Measurements from ENCODE around the gene KLHL10. TPM values are rescaled to one million over a fixed set of nuclear protein-coding genes. Genes with fewer than 3 reads are reported as not detected.
"Not testable (repeated sequence)": the region's sequence is repeated elsewhere in the genome, so short reads cannot be mapped to it uniquely, and the experiment has no call there.

Gene KLHL10
- total RNA-seq, 1 donor from 2014 or later: not detected

GRCh38 chr17:41836550-41837196, 952 bp upstream of the KLHL10 start:
- Histone ChIP-seq H3K4me1 (peaks cover 0 to 7% of the 10 kb centered on the region in 2 donors), H3K36me3 (peaks cover 7 to 17% of the 10 kb centered on the region in 2 donors), H3K9me3 (no peaks in the 10 kb centered on the region), H3K4me3 (peak overlapping the region; percentile 71 to 87), H3K27ac (peak overlapping the region; percentile 76 to 89), H3K27me3 (no peaks in the 10 kb centered on the region)
- intact Hi-C loops (cut with DNase I): loop anchor here (1.0 kb wide), 1 partner anchor 29 kb away; the partner anchor contains the start of gene KLHL11
- DNase-seq (ENCODE audit: low spot score in 2 of 2): no peak
- no peak for TF ChIP-seq CTCF (IDR thresholded peaks at IDR 0.05)

GRCh38 chr17:41839448-41839847, 1.8 kb downstream of the KLHL10 start:
- intact Hi-C loops (cut with DNase I); DNase-seq (ENCODE audit: low spot score in 2 of 2): not testable (repeated sequence)

GRCh38 chr17:41840781-41841180, 3.2 kb downstream of the KLHL10 start:
- H3K36me3 ChIP-seq; DNase-seq (ENCODE audit: low spot score in 2 of 2); H3K4me1 ChIP-seq; intact Hi-C loops (cut with DNase I); H3K27me3 ChIP-seq; H3K27ac ChIP-seq; H3K4me3 ChIP-seq; H3K9me3 ChIP-seq: not testable (repeated sequence)

More at GRCh38 chr17:41839448-41839847, 1.8 kb downstream of the KLHL10 start:
- not testable (repeated sequence) for H3K36me3 ChIP-seq, H3K27me3 ChIP-seq, H3K9me3 ChIP-seq, H3K4me1 ChIP-seq, H3K4me3 ChIP-seq, H3K27ac ChIP-seq

- DNase-seq (ENCODE audit: low spot score in 2 of 2): no peak
- TF ChIP-seq CTCF (IDR thresholded peaks at IDR 0.05): no peak
- Histone ChIP-seq H3K36me3 (no peaks in the 10 kb centered on the region), H3K27ac (no peak overlapping the region), H3K4me3 (no peak overlapping the region), H3K9me3 (no peaks in the 10 kb centered on the region), H3K4me1 (peaks cover 0 to 12% of the 10 kb centered on the region in 2 donors), H3K27me3 (no peaks in the 10 kb centered on the region)
- intact Hi-C loops (cut with DNase I): no loop called here
Measured at GRCh38 chr17:41844971-41845370, 7.3 kb downstream of the KLHL10 start.

- Histone ChIP-seq H3K9me3 (no peaks in the 10 kb centered on the region), H3K4me3 (no peak overlapping the region), H3K27me3 (no peaks in the 10 kb centered on the region), H3K36me3 (peaks cover 3 to 8% of the 10 kb centered on the region in 2 donors), H3K4me1 (peaks cover 0 to 21% of the 10 kb centered on the region in 2 donors), H3K27ac (no peak overlapping the region)
- DNase-seq (ENCODE audit: low spot score in 2 of 2): no peak
- TF ChIP-seq CTCF (IDR thresholded peaks at IDR 0.05): no peak
- intact Hi-C loops (cut with DNase I): no loop called here
Measured at GRCh38 chr17:41848788-41849187, 11.2 kb downstream of the KLHL10 start.

GRCh38 chr17:41849251-41849990, 11.8 kb downstream of the KLHL10 start:
- H3K27ac ChIP-seq: no peak overlapping the region
- no peak for DNase-seq (ENCODE audit: low spot score in 2 of 2)
- no peak for TF ChIP-seq CTCF (IDR thresholded peaks at IDR 0.05)

GRCh38 chr17:41851382-41851781, 13.8 kb downstream of the KLHL10 start:
- H3K27ac ChIP-seq; DNase-seq (ENCODE audit: low spot score in 2 of 2); H3K9me3 ChIP-seq; intact Hi-C loops (cut with DNase I); H3K4me3 ChIP-seq; H3K27me3 ChIP-seq: not testable (repeated sequence)
- peaks cover 8 to 17% of the 10 kb centered on the region in 2 donors for H3K36me3 ChIP-seq
- H3K4me1 ChIP-seq: peaks cover 0 to 21% of the 10 kb centered on the region in 2 donors

More at GRCh38 chr17:41849251-41849990, 11.8 kb downstream of the KLHL10 start:
- H3K27me3 ChIP-seq: no peaks in the 10 kb centered on the region
- H3K9me3 ChIP-seq: no peaks in the 10 kb centered on the region
- peaks cover 0 to 21% of the 10 kb centered on the region in 2 donors for H3K4me1 ChIP-seq
- intact Hi-C loops (cut with DNase I): no loop called here
- no peak overlapping the region for H3K4me3 ChIP-seq
- peaks cover 8 to 14% of the 10 kb centered on the region in 2 donors for H3K36me3 ChIP-seq

All from ascending aorta (tissue), 2 donors.